ENCODE results near the gene SAMD13.

- TF ChIP-seq, protein P1, sequence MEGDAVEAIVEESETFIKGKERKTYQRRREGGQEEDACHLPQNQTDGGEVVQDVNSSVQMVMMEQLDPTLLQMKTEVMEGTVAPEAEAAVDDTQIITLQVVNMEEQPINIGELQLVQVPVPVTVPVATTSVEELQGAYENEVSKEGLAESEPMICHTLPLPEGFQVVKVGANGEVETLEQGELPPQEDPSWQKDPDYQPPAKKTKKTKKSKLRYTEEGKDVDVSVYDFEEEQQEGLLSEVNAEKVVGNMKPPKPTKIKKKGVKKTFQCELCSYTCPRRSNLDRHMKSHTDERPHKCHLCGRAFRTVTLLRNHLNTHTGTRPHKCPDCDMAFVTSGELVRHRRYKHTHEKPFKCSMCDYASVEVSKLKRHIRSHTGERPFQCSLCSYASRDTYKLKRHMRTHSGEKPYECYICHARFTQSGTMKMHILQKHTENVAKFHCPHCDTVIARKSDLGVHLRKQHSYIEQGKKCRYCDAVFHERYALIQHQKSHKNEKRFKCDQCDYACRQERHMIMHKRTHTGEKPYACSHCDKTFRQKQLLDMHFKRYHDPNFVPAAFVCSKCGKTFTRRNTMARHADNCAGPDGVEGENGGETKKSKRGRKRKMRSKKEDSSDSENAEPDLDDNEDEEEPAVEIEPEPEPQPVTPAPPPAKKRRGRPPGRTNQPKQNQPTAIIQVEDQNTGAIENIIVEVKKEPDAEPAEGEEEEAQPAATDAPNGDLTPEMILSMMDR (IDR thresholded peaks at IDR 0.05; ENCODE audit: control extremely low read depth in 1 of 3, insufficient read depth in 1 of 3, low read depth in 1 of 3, low read length in 3 of 3): no peak
- TF ChIP-seq POLR2A (IDR thresholded peaks at IDR 0.05; ENCODE audit: control extremely low read depth in 1 of 2, low read depth in 2 of 2, low read length in 2 of 2) (no peak), EZH2 (IDR thresholded peaks at IDR 0.05; ENCODE audit: low read depth, low read length, severe bottlenecking) (no peak), MAX (IDR thresholded peaks at IDR 0.05) (no peak), TBP (IDR thresholded peaks at IDR 0.05; ENCODE audit: low read depth, low read length) (no peak), ATF3 (IDR thresholded peaks at IDR 0.05; ENCODE audit: insufficient read depth, low read depth, low read length) (no peak), CBX8 (IDR thresholded peaks at IDR 0.05; ENCODE audit: borderline replicate concordance, low read depth, low read length) (no peak), SP4 (IDR thresholded peaks at IDR 0.05; ENCODE audit: low read length) (no peak), POLR2AphosphoS5 (IDR thresholded peaks at IDR 0.05; ENCODE audit: low read depth, low read length) (no peak), POU5F1 (IDR thresholded peaks at IDR 0.05; ENCODE audit: low read depth, low read length) (no peak), JUND (IDR thresholded peaks at IDR 0.05; ENCODE audit: low read length) (no peak), PHF8 (conservative IDR thresholded peaks at IDR 0.05; ENCODE audit: low read depth, low read length) (0 out of 2 replicates have a peak, but pooled peaks have one; percentile 46)
- TF ChIP-seq, protein P2, sequence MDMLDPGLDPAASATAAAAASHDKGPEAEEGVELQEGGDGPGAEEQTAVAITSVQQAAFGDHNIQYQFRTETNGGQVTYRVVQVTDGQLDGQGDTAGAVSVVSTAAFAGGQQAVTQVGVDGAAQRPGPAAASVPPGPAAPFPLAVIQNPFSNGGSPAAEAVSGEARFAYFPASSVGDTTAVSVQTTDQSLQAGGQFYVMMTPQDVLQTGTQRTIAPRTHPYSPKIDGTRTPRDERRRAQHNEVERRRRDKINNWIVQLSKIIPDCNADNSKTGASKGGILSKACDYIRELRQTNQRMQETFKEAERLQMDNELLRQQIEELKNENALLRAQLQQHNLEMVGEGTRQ (IDR thresholded peaks at IDR 0.05; ENCODE audit: low read length): no peak
- TF ChIP-seq, protein P3, sequence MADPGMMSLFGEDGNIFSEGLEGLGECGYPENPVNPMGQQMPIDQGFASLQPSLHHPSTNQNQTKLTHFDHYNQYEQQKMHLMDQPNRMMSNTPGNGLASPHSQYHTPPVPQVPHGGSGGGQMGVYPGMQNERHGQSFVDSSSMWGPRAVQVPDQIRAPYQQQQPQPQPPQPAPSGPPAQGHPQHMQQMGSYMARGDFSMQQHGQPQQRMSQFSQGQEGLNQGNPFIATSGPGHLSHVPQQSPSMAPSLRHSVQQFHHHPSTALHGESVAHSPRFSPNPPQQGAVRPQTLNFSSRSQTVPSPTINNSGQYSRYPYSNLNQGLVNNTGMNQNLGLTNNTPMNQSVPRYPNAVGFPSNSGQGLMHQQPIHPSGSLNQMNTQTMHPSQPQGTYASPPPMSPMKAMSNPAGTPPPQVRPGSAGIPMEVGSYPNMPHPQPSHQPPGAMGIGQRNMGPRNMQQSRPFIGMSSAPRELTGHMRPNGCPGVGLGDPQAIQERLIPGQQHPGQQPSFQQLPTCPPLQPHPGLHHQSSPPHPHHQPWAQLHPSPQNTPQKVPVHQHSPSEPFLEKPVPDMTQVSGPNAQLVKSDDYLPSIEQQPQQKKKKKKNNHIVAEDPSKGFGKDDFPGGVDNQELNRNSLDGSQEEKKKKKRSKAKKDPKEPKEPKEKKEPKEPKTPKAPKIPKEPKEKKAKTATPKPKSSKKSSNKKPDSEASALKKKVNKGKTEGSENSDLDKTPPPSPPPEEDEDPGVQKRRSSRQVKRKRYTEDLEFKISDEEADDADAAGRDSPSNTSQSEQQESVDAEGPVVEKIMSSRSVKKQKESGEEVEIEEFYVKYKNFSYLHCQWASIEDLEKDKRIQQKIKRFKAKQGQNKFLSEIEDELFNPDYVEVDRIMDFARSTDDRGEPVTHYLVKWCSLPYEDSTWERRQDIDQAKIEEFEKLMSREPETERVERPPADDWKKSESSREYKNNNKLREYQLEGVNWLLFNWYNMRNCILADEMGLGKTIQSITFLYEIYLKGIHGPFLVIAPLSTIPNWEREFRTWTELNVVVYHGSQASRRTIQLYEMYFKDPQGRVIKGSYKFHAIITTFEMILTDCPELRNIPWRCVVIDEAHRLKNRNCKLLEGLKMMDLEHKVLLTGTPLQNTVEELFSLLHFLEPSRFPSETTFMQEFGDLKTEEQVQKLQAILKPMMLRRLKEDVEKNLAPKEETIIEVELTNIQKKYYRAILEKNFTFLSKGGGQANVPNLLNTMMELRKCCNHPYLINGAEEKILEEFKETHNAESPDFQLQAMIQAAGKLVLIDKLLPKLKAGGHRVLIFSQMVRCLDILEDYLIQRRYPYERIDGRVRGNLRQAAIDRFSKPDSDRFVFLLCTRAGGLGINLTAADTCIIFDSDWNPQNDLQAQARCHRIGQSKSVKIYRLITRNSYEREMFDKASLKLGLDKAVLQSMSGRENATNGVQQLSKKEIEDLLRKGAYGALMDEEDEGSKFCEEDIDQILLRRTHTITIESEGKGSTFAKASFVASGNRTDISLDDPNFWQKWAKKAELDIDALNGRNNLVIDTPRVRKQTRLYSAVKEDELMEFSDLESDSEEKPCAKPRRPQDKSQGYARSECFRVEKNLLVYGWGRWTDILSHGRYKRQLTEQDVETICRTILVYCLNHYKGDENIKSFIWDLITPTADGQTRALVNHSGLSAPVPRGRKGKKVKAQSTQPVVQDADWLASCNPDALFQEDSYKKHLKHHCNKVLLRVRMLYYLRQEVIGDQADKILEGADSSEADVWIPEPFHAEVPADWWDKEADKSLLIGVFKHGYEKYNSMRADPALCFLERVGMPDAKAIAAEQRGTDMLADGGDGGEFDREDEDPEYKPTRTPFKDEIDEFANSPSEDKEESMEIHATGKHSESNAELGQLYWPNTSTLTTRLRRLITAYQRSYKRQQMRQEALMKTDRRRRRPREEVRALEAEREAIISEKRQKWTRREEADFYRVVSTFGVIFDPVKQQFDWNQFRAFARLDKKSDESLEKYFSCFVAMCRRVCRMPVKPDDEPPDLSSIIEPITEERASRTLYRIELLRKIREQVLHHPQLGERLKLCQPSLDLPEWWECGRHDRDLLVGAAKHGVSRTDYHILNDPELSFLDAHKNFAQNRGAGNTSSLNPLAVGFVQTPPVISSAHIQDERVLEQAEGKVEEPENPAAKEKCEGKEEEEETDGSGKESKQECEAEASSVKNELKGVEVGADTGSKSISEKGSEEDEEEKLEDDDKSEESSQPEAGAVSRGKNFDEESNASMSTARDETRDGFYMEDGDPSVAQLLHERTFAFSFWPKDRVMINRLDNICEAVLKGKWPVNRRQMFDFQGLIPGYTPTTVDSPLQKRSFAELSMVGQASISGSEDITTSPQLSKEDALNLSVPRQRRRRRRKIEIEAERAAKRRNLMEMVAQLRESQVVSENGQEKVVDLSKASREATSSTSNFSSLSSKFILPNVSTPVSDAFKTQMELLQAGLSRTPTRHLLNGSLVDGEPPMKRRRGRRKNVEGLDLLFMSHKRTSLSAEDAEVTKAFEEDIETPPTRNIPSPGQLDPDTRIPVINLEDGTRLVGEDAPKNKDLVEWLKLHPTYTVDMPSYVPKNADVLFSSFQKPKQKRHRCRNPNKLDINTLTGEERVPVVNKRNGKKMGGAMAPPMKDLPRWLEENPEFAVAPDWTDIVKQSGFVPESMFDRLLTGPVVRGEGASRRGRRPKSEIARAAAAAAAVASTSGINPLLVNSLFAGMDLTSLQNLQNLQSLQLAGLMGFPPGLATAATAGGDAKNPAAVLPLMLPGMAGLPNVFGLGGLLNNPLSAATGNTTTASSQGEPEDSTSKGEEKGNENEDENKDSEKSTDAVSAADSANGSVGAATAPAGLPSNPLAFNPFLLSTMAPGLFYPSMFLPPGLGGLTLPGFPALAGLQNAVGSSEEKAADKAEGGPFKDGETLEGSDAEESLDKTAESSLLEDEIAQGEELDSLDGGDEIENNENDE (IDR thresholded peaks at IDR 0.05; ENCODE audit: insufficient replicate concordance, low read length): no peak
These were observed 3.2 kb upstream of the SAMD13 start for GRCh38 chr1:84298328-84298683.
